DMS153 (cell line): Measurements from ENCODE around the gene RAD51AP1.

Experiments used
- DNase-seq: peaks from one replicate; lab custom pipeline; 2025; lab: John Stamatoyannopoulos, UW

The RAD51AP1 gene

DNA sequence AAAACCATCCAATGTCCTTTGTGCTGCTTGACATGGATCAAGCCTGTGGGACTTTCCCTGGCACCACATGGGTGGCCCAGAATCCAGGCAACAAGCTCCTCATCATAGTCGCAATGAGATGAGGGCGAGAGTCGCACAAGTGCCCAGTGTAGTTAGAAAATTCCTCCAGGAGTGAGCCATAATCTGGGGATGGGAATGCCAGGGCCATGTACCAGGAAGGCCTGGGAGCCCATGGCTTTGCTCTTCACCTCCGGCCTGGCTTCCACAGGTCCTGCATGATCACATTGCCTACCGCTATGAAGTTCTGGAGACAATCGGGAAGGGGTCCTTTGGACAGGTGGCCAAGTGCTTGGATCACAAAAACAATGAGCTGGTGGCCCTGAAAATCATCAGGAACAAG is 57.2 kb downstream of the RAD51AP1 start:
- no peak for DNase-seq

DNA sequence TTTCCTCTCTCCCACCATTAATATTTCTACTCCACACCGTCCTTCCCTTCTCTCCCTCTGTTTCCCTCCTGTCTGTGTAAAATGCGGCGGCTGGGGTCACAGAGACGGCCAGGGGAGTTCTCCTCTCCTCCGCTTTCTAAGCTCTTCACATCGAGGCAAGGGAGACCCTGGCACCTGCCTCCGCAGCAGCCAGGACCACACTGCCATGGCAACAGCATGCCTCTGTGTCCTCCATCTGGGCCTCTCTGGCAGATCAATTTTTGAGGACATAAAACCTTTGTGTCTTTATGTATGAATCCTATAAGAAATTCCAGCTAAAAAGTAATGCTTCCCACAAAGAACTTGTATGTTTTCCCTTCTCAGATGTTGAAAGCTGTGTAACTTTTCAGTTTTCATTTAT is 64.7 kb downstream of the RAD51AP1 start:
- DNase-seq, result no peak

GRCh38 chr12:4603946-4604345 is 65.3 kb downstream of the RAD51AP1 start:
- no peak for DNase-seq

GRCh38 chr12:4604684-4605193 is 66.0 kb downstream of the RAD51AP1 start:
- peak; percentile 24 for DNase-seq

DNA sequence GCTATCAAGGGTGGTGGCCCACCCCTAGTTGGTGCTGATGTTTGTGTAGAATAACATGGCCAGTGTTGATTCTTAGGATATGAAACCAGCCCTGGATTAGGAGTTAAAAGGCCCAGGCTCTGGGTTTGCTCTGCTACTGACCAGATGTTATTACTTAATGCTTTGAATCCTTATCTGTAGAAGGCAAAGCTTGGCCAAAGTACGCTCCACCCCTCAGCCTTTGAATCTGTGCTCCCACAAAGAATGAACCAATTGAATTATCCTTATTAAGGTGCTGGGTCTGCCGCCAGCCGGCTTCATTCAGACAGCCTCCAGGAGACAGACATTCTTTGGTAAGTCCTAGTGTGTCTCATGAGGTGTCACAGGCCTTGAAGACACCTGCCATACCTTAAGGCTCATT is 68.4 kb downstream of the RAD51AP1 start:
- DNase-seq, result no peak

GRCh38 chr12:4609071-4609470 is 70.4 kb downstream of the RAD51AP1 start:
- no peak for DNase-seq
